Ectodermal cell (in vitro differentiated cells): Measurements from ENCODE around the gene CP.
"Not testable (repeated sequence)": the region's sequence is repeated elsewhere in the genome, so short reads cannot be mapped to it uniquely, and the experiment has no call there.

Experiments
- H3K27ac ChIP-seq: 2 replicates; pipeline ENCODE4 v1.7.0; 2013; ENCODE audit warnings: mild to moderate bottlenecking, low read depth, low read length; ENCODE audit not compliant: insufficient read depth, poor library complexity, severe bottlenecking
- H3K27me3 ChIP-seq: 2 replicates; pipeline ENCODE4 v1.7.0; 2013; ENCODE audit warnings: mild to moderate bottlenecking, low read length; ENCODE audit not compliant: insufficient read depth, control insufficient read depth, poor library complexity, severe bottlenecking
- H3K36me3 ChIP-seq: one replicate; pipeline ENCODE4 v1.7.0; 2013; ENCODE audit warnings: low read length; ENCODE audit not compliant: control insufficient read depth, insufficient read depth
- H3K4me1 ChIP-seq: one replicate; pipeline ENCODE4 v1.7.0; 2013; ENCODE audit warnings: low read length; ENCODE audit not compliant: control insufficient read depth, insufficient read depth
- H3K4me3 ChIP-seq: 2 replicates; pipeline ENCODE4 v1.7.0; 2013; ENCODE audit warnings: low read depth, low read length, control low read depth; ENCODE audit not compliant: insufficient read depth
- H3K9me3 ChIP-seq: 2 replicates; pipeline ENCODE4 v1.7.0; 2013; ENCODE audit warnings: mild to moderate bottlenecking, low read length, moderate library complexity; ENCODE audit not compliant: control insufficient read depth
- WGBS, 2 experiments: methylation state at CpG; one replicate each; pipeline ENCODE4 v1.1.7; 2013; ENCODE audit warnings: missing lambda C conversion rate in 2 of 2; 5-methylcytosine and 5-hydroxymethylcytosine counted together

The CP gene

GRCh38 chr3:149247929-149248691 is 26.5 kb upstream of the CP start:
- Histone ChIP-seq H3K36me3 (no peaks in the 10 kb centered on the region), H3K27ac (no peak overlapping the region), H3K27me3 (no peaks in the 10 kb centered on the region), H3K9me3 (no peaks in the 10 kb centered on the region), H3K4me1 (peaks cover 7% of the 10 kb centered on the region), H3K4me3 (no peak overlapping the region)
- 15 to 63% methylated on average over 2 to 4 of the region's 5 CpGs for WGBS, 2 experiments

- H3K36me3 ChIP-seq: no peaks in the 10 kb centered on the region
- H3K4me3 ChIP-seq: no peak overlapping the region
- H3K4me1 ChIP-seq: peaks cover 7% of the 10 kb centered on the region
- H3K9me3 ChIP-seq: no peaks in the 10 kb centered on the region
- no peak overlapping the region for H3K27ac ChIP-seq
- 92 to 94% methylated on average over 6 of the region's 6 CpGs for WGBS, 2 experiments
- H3K27me3 ChIP-seq: no peaks in the 10 kb centered on the region
These were observed 25.5 kb upstream of the CP start for GRCh38 chr3:149247008-149247710.

GRCh38 chr3:149245738-149246451 is 24.3 kb upstream of the CP start:
- Histone ChIP-seq H3K4me1 (peaks cover 7% of the 10 kb centered on the region), H3K4me3 (no peak overlapping the region), H3K27ac (no peak overlapping the region), H3K27me3 (no peaks in the 10 kb centered on the region), H3K36me3 (no peaks in the 10 kb centered on the region), H3K9me3 (no peaks in the 10 kb centered on the region)
- 85 to 100% methylated on average over 3 of the region's 3 CpGs for WGBS, 2 experiments

GRCh38 chr3:149243540-149243939 is 21.9 kb upstream of the CP start:
- Histone ChIP-seq H3K4me1 (peaks cover 7% of the 10 kb centered on the region), H3K27me3 (no peaks in the 10 kb centered on the region), H3K4me3 (no peak overlapping the region), H3K36me3 (no peaks in the 10 kb centered on the region), H3K9me3 (no peaks in the 10 kb centered on the region), H3K27ac (no peak overlapping the region)

- Histone ChIP-seq H3K27me3 (no peaks in the 10 kb centered on the region), H3K4me3 (no peak overlapping the region), H3K9me3 (no peaks in the 10 kb centered on the region), H3K27ac (no peak overlapping the region), H3K36me3 (no peaks in the 10 kb centered on the region), H3K4me1 (no peaks in the 10 kb centered on the region)
- 86% methylated on average over 1 of the region's 1 CpG; no CpG with 5 or more reads in 1 of the 2 experiments for WGBS, 2 experiments
These were observed 17.8 kb upstream of the CP start for GRCh38 chr3:149239357-149239936.

GRCh38 chr3:149238268-149238667 is 16.6 kb upstream of the CP start:
- WGBS, 2 experiments: 93 to 95% methylated on average over 2 of the region's 2 CpGs
- H3K27ac ChIP-seq, H3K27me3 ChIP-seq: not testable (repeated sequence)

GRCh38 chr3:149235599-149236424 is 14.2 kb upstream of the CP start:
- Histone ChIP-seq H3K36me3 (no peaks in the 10 kb centered on the region), H3K4me3 (no peak overlapping the region), H3K4me1 (no peaks in the 10 kb centered on the region), H3K27ac (no peak overlapping the region), H3K9me3 (no peaks in the 10 kb centered on the region), H3K27me3 (no peaks in the 10 kb centered on the region)
- WGBS, 2 experiments: 77 to 81% methylated on average over 4 of the region's 4 CpGs

More at GRCh38 chr3:149238268-149238667, 16.6 kb upstream of the CP start:
- H3K9me3 ChIP-seq, H3K36me3 ChIP-seq, H3K4me1 ChIP-seq, H3K4me3 ChIP-seq: not testable (repeated sequence)

GRCh38 chr3:149234671-149235245 is 13.1 kb upstream of the CP start:
- H3K27me3 ChIP-seq: no peaks in the 10 kb centered on the region
- H3K9me3 ChIP-seq: no peaks in the 10 kb centered on the region
- 89 to 92% methylated on average over 5 of the region's 5 CpGs for WGBS, 2 experiments
- no peaks in the 10 kb centered on the region for H3K4me1 ChIP-seq
- no peaks in the 10 kb centered on the region for H3K36me3 ChIP-seq
- H3K4me3 ChIP-seq: no peak overlapping the region
- no peak overlapping the region for H3K27ac ChIP-seq

GRCh38 chr3:149233323-149233722 is 11.7 kb upstream of the CP start:
- Histone ChIP-seq H3K9me3 (no peaks in the 10 kb centered on the region), H3K4me1 (no peaks in the 10 kb centered on the region), H3K27ac (no peak overlapping the region), H3K36me3 (no peaks in the 10 kb centered on the region), H3K27me3 (no peaks in the 10 kb centered on the region), H3K4me3 (no peak overlapping the region)
- WGBS, 2 experiments: 83 to 85% methylated on average over 4 of the region's 4 CpGs
